GM19351 (cell line): ENCODE results near the gene CDKL2.
A peak's percentile ranks its signal among the peaks of the same experiment; 100 is the strongest.
"Not testable (repeated sequence)": the region's sequence is repeated elsewhere in the genome, so short reads cannot be mapped to it uniquely, and the experiment has no call there.

ENCODE experiments used
- ATAC-seq: cut with Tn5 transposase; IDR thresholded peaks from one replicate; pipeline ENCODE4 v1.9.1; 2021; ENCODE audit warnings: mild to moderate bottlenecking, moderate library complexity; ENCODE audit not compliant: unreplicated experiment

Gene CDKL2

GRCh38 chr4:75630174-75630936 is at the start of gene CDKL2:
Gene CDKL2 (minus strand): TSS chr4:75630528. CDS start chr4:75625988, 4,540 bp downstream.
- peak; percentile 99 for ATAC-seq

DNA sequence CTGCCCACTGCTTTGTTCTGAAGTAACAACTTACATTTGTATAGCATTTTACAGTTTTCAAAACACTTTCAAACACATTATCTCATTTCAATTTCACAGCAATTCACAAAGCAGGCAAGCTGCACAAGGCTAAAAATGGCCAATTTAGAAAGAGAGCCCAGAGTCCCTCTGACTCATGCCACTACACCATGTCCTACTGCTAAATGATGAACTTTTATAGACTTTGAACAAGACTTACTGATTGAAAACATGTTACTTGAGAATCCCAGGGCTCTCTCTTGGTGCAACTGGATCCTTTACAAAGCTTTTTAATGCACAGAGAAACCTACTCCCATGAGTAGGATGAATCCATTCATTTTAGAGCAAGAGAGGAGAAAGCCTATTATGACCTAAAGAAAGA is 48.6 kb upstream of the CDKL2 start:
- ATAC-seq = no peak

DNA sequence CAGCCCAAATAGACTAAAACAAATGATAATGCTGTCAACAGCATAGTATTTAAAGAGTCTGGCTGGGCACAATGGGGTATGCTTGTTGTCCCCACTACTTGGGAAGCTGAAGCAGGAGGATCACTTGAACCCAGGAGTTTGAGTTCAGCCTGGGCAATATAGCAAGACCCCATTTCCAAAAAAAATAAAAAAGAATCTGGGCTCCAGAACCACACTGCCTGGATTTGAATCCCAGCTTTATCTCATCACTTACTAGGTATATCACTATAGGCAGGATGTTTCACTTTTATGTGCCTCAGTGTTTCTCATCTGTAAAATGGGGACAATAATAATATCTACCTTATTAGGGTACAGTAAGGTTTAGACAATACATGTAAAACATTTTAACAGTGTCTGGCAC is 48.1 kb upstream of the CDKL2 start:
- no peak for ATAC-seq

DNA sequence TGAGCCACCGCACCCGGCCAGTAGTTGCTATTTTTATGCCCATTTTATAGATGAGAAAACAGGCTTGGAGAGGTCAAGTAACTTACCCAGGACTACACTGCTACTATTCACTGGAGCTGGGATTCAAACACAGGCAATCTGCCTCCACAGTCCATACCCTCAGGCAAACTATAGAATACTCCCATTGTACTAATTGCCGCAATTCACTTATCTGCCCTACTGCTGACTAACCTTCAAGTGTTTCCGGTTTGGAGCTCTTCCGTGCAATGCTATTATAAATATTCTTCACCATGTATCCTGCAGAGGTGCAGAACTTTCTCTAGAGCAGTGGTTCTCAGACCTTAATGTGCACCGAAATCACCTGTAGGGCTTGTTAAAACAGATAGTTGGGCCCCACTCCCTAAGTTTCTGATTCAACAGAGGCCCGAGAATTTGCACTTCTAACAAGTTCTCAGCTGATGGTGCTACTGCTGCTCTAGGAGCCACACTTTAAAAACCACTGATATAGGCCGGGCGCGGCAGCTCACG is 44.7 kb upstream of the CDKL2 start:
- no peak for ATAC-seq

DNA sequence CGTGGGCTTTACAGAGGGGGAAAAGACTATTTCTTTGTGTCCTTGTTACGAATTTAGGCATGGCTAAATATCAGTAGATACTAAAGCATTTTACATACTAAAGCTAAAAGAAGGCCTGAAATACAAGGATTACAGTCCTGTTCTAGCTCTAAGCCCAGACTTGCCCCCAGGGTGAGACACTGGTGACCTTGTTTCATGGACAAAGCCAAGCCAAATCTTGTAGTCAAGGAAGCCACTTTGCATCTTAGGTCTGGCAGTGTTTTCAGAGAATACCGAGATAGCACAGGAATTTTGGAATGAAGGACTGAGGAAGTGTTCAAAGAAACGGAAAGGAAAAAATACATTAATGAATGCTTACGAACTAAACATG is 43.6 kb upstream of the CDKL2 start:
- ATAC-seq = no peak

- peak; percentile 88 for ATAC-seq
Observed at GRCh38 chr4:75673027-75673958, 43.0 kb upstream of the CDKL2 start, which contains the start of gene G3BP2. Gene G3BP2 (minus strand): TSS chr4:75673411. CDS start chr4:75662025, 11,386 bp downstream.

DNA sequence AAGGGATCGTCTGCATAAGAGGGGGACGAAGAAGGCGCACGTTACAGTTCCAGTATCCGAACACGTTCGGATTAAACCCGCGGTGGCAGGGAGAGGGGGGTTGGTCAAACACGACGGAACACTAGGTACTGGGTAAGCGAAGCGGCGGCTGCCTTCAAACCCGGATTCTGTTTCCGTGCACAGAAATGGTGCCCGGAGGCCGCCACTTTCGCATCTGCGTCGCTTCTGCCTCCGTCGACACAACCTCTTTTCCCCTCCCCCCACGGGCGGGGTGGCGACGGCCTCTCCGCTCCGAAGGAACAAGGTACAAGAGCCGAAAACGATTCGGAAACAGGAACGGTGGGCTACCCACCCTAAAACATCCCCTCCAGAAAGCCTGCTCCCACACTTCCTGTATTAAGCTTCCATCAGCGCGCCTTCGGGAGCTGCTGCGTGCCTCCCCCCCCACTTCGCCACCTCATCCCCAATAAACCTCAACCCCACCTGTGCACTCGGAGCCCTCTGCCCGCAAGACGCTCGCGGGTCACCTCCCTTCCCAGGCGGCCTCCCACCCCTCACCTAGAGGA is 42.2 kb upstream of the CDKL2 start:
- ATAC-seq = peak; percentile 24

DNA sequence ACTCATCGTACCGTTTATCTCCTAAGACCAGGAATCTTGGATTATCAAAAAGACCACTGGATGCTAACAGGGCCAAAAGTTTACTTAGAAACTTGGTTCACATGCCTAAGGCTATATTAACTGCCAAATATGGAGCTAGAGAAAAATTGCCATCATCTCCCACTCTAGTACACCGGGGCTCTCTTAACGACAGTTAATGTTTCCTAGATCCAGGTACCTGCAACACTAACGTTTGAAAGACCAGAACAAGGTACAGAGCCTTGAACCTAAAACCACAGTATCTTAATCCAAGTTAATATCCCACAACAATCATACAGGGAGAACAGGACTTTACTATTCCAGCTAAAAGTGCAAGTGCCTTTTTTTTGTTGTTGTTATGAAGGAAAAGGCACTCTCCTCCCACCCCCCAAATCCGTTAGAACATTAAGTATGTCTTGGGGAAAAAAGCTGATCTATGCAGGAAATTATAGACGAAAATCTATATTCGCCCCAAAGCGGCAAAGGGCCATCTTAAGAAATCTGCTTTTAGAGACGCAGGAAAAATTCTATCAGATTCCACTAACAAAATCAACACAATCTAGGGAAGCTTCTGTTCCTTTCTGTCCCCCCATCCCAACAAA is 41.6 kb upstream of the CDKL2 start:
- ATAC-seq = no peak

DNA sequence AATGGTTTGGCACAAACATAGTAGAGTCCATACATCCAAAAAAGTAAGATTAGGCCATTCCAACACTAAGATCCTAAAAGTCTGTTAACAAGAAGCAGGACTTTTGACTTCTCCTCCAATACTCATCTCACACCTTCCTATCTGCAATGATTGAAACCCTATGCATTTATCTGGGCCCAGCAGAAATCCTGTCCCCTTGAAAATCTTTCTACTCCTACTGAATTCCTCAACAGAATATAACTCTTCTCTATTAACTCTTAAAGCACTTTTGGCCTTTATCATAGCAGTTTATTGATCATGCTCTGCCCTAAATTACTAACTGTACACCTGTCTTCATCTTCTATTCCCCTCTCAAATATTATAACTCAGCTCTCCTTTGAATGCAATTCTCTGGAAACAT is 38.3 kb upstream of the CDKL2 start:
- no peak for ATAC-seq

- not testable (repeated sequence) for ATAC-seq
Observed at GRCh38 chr4:75667636-75668035, 37.3 kb upstream of the CDKL2 start.

DNA sequence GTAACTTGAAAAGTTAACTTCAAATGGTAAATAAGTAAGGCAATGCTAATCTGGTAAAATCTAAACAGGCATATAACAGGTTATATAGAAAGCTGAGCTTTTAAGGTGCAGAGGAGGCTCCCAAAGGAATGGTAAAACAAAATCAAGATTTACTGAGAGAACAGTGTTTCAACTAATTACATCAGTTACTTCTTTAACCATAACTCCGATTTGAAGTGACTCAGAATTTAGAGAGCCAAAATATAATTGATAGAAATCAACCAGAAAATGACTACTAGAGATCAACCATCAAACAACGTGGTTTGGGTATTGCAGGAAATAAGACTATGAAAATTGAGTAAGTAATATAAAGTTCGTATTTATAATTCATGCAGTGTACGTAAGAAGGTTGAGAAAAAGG is 36.0 kb upstream of the CDKL2 start:
- ATAC-seq = no peak

GRCh38 chr4:75664604-75665003 is 34.3 kb upstream of the CDKL2 start:
- ATAC-seq = not testable (repeated sequence)

DNA sequence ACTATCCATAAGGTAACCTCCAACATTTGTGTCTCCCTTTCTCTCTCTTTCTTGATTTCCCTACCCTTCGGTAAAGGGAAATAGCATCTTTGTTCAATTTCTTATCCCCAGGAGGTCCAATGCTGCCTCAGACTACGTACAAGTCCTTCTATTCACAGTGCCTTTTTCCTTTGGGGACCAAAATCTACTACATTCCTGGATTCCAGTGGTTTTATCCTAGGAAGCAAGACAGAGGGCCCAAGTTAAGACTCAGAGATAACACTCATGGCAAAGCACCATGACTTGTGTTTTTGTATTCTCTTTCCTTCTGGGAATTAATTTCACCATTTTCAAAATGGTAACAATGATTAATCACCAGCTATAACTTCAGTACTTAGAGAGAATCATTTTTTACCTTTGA is 32.3 kb upstream of the CDKL2 start:
- ATAC-seq = no peak

DNA sequence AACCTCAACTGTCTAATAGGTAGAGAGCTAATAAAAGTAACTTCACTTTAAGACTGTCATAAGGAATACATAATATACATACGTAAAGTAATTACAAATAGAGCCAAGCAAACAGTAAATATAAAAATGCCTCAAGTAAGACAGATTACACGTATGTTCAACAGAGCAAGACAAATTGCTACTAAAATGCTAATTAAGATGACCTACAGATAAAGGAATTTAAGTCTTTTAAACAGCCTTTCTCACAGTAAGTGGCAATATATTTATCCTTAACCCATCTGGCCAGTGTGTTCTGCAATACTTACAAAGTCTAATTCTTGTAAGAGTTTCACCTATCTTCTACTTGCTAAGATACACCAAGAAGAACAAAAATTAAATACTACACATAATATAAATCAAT is 30.2 kb upstream of the CDKL2 start:
- ATAC-seq = no peak

DNA sequence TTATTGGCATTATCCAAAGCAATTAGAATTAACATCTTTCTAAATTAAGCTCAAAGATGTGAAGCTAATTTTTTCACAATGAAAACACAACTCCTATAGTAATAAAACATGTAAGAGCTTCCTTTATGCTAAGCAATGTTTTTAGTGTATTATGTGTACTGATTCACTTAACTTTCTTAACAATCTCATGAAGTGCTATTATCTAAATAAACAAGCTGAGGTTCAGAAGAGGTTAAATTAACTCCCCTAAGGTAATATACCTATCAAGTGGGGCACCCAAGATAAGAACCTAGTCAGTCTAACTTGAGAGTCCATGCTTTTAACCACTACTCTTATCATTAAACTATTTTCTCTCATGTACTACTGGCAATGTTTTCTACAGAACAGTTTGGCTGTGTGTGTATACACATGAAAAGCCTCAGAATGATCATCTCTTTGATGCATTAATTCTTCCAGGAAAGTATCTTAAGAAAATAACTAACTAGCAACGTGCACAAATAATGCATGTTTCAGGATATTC is 29.2 kb upstream of the CDKL2 start:
- ATAC-seq = no peak

- ATAC-seq = no peak
Observed at GRCh38 chr4:75658876-75659275, 28.5 kb upstream of the CDKL2 start.

GRCh38 chr4:75655562-75655961 is 25.2 kb upstream of the CDKL2 start:
- ATAC-seq = peak; percentile 84

GRCh38 chr4:75654905-75655304 is 24.6 kb upstream of the CDKL2 start:
- no peak for ATAC-seq

DNA sequence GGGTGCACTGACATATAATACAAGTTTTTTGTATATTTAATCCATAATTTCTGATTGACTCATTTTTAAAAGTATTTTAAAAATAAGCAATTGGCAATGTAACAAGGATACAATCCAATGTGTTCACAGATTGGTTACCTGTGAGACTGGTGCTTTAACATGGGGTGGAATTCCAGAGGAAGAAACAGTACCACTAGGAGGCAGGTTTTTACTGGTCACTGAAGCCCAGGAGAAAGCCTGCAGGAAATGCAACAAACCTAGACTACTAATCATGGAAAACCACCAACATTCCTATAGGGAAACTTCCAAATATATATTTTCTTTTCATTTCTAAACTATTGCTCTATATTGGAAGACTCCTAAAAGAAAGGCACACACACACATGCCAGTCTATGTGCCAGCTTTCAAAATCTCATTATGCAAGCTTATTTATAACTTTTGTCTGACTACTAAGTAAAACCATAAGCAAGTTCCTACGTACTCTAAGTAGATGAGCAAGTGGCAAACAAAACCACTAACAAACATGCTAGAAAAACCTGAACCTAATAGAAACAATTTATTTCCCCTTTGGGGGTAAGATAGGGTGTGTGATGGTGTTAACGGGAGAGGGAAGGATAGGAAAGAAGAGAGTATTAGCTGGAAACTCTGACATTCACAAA is 23.6 kb upstream of the CDKL2 start:
- no peak for ATAC-seq

DNA sequence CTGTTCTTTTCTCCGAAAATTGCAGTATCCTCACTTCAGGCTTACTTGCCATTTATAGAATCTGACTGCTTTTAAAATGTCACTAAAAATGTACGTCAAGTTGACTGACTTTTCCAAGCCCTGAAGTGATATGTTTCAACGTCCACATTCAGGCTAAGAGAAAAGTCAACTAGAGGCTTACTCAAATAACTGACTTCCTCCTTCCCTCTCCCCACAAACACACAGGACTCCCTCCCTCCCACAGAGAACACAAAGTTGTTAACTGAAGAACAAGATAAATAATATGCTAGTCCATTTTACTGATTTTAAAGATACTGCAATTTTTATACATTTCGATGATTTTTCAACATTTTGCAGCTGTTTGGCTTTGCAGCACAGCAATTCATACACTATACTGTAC is 13.8 kb upstream of the CDKL2 start:
- no peak for ATAC-seq
